Activated CD4-positive, CD25-positive, alpha-beta regulatory T cell treated with anti-CD3 and anti-CD28 coated beads, Interleukin-2, amount 50 U/mL, for 72 hours (primary cell): ENCODE measurements around the gene TSHR.
"Not testable (repeated sequence)": the region's sequence is repeated elsewhere in the genome, so short reads cannot be mapped to it uniquely, and the experiment has no call there.

Experiments
- DNase-seq: peaks from one replicate; pipeline ENCODE4 v3.0.0; 2021

The TSHR gene

GRCh38 chr14:81004575-81004974 is 49.2 kb downstream of the TSHR start:
- DNase-seq = no peak

DNA sequence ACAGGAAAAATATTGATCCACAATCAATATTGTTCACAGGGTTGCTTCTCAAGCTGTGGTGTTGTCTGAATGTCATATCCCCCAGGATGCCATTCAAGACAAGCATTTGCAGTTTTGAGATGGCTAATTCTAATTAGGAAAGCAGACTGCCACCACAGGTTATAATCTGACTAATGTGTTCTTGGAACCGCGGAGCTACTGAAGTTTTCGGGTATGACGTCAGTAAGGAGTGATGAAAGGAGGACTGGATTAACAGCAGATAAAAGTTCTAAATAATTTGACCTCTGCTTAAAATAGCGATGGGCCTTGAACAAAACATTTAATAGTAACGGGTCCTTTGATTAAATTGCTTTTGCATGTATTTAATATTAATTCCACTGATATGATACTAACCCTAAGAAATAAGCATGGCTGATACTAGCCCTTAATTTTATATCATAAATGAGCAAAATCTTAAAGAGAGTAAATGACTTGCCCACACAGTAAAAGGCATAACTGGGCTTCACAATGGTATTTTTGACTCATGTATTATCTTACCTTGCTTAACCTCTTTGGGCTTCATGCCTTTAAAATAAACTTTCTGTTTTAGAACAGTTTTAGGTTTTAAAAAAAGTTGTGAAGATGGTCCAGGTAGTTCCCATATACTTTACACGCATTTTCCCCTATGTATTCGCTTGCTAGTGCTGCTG is 50.3 kb downstream of the TSHR start:
- no peak for DNase-seq

- DNase-seq = no peak
Observed at GRCh38 chr14:81006266-81006665, 50.8 kb downstream of the TSHR start.

DNA sequence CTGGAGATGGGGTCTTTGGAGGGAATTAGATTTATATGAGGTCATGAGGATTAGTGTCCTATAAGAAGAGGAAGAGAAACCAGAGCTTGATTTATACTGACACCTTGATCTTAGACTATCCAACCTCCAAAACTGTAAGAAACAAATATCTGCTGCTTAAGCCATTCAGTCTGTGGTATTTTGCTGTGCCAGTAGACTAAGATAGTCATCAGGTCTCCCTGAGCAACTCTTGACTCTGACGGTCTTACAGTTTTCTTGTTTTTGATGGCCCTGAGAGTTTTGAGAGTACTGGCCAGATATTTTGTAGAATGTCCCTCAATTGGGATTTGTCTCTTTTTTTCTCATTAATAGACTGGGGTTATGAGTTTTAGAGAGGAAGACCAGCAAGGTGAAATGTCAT is 51.7 kb downstream of the TSHR start:
- no peak for DNase-seq

GRCh38 chr14:81009346-81009745 is 53.9 kb downstream of the TSHR start:
- DNase-seq = no peak

DNA sequence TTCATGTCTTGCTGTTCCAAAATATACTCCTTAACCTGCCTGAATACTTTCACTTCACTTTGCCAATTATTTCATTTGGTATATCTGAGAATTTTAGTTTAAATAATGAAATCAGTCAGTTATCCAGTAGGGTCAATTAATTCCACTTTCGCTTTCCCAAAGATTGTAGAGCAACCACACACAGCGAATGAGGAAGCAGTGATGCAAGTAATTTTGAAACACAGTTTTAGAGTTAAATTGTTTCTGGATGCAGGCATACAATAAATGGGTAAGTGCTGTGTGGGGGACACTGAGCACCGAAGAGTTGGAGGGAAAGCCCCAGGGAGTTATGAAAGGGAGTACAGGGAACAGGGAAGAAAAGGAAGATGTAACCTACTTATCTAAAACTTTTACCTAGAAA is 62.8 kb downstream of the TSHR start:
- DNase-seq = no peak

DNA sequence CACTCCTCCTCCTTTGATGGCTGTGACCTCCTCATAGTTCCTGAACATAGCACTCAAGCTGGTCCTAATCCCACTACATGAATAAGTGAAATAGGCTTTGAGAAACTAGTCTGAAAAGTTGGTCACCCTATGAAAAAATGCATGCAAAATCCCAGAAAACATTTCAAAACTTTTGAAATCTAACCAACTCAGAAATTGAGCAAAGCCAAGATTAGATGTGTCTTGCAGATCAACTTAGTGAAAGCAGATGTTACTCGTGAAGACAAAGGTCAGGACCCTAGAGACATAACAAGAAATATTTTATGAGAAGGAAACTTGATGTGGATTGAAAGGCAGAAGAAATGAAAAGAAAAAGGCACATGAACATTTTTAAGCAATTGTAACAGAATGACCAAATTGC is 63.3 kb downstream of the TSHR start:
- no peak for DNase-seq

DNA sequence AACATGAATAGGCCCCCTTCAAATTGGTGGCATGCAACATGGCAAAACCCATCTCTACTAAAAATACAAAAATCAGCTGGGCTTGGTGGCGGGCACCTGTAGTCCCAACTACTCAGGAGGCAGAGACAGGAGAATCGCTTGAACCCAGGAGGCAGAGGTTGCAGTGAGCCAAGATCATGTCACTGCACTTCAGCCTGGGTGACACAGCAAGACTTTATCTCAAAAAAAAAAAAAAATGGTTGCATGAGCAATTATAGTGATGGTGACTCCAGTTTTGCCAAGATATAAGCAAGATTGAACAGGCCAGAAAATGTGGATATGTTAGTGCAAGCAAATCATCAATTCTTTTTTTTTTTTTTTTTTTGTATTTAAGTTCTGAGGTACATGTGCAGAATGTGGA is 63.7 kb downstream of the TSHR start:
- DNase-seq = not testable (repeated sequence)

- no peak for DNase-seq
Observed at GRCh38 chr14:81023095-81023710, 67.8 kb downstream of the TSHR start.

GRCh38 chr14:81028461-81028860 is 73.0 kb downstream of the TSHR start:
- no peak for DNase-seq

DNA sequence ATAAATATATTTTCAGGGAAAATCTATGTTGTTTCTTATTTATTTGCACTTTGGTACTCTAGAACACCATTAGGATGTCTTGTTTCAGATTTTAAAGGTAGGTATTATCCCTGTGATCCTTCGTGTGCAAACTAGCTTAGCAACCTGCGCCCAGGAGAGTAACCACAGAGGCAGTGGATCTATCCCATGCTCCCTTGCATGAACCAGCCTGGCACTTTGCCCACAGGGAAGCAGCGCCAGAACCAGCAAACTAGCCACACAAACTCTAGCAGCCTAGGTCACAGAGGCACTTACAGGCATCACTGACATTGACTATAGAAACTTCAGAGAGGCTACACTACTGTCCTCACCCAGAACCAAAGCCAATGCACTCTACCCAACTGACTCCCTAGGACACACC is 76.1 kb downstream of the TSHR start:
- no peak for DNase-seq

DNA sequence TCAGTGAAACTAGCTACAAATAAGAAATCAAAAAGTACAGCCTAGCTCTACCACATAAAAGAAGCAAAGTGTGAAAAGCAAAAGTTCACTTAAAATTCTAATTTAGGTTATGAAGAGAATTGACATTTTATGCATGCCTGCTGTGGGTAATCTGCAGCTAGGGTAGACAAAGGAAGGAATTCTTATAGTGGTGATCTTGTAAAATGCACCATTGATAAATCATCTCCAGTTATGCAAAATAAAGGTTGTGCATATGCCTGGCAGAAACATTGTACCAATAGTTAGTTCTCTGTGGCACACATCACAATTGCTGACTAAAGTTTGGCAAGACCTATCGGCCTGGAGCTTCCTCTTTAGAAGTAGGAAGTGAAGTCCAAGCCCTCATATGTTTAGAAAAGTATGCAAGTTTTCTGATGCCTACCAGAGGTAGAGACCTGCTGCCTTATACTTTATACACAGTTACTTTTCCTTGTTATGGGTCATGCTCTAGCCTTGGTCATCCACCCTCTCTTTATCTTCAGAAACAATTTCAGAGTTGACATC is 78.3 kb downstream of the TSHR start:
- no peak for DNase-seq

GRCh38 chr14:81042438-81042837 is 87.0 kb downstream of the TSHR start:
- no peak for DNase-seq

GRCh38 chr14:81051547-81051946 is 96.1 kb downstream of the TSHR start:
- DNase-seq = no peak

DNA sequence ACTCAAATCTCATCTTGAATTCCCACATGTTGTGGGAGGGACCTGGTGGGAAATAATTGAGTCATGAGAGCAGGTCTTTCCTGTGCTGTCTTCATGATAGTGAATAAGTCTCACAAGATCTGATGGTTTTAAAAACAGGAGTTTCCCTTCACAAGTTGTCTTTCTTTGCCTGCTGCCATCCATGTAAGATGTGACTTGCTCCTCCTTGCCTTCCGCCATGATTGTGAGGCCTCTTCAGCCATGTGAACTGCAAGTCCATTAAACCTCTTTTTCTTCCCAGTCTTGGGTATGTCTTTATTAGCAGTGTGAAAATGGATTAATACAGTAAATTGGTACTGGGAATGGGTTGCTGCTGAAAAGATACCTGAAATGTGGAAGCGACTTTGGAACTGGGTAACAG is 98.6 kb downstream of the TSHR start:
- DNase-seq = not testable (repeated sequence)

DNA sequence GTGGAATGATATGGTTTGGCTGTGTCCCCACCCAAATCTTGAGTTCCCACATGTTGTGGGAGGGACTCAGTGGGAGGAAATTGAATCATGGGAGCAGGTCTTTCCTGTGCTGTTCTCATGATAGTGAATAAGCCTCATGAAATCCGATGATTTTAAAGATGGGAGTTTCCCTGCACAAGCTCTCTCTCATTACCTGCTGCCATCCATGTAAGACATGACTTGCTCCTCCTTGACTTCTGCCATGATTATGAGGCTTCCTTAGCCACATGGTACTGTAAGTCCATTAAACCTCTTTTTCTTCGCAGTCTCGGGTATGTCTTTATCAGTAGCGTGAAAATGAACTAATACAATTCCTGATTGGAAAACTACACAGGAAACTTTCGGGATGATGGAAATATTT is 100.5 kb downstream of the TSHR start:
- DNase-seq = no peak

DNA sequence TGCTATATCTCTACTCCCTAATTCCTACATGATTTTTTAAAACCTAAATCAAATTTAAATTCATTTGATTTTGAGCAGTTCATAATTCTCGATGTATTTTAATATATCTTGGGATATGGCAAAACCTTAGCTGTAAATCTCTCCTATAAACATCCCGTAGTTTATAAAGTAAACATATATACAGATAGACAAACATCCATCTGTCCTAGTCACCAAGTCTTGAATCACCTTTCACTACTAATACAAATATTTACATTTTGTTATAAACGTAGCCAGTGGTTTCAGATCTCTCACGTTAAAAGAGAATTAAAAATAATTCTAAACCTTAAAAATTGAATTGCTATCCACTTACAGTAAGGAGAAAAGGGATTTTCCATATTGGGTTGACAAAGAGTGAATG is 107.0 kb downstream of the TSHR start:
- no peak for DNase-seq

GRCh38 chr14:81062816-81063215 is 107.4 kb downstream of the TSHR start:
- DNase-seq = no peak

DNA sequence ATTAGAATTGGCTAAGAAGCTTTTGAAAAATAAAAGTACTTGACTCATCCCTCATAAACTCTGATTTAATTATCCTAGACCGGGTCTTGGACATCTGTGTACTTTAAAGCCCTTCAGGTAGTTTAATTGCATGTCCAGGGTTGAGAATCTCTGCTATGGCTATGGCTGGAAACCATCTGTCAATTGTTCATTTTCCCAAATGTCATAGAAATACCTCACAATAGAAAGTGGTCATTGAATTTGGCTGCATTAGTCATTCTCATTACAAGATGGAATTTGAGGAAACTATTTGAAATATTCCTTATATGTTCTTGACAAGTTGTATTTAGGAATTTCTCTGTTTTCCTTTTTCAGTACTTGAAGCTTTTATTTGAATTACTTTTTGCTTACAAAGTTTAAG is 111.3 kb downstream of the TSHR start:
- no peak for DNase-seq

DNA sequence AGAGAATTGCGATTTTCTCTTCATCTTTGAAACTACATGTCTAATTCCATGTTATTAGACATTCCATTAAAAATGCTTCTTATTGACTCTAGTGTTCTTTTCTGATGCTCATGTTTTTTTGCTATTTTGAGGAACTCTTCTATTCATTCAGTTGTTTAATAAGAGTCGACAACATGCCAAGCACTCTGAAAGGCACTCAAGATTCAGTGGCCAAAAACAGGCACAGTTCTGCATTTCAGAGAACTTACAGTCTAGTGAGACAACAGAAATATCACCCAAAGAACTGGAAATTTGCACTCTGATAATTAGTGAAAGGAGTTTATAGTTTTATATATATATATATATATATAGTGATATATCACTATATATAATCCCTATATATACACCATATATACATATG is 111.7 kb downstream of the TSHR start:
- DNase-seq = no peak

DNA sequence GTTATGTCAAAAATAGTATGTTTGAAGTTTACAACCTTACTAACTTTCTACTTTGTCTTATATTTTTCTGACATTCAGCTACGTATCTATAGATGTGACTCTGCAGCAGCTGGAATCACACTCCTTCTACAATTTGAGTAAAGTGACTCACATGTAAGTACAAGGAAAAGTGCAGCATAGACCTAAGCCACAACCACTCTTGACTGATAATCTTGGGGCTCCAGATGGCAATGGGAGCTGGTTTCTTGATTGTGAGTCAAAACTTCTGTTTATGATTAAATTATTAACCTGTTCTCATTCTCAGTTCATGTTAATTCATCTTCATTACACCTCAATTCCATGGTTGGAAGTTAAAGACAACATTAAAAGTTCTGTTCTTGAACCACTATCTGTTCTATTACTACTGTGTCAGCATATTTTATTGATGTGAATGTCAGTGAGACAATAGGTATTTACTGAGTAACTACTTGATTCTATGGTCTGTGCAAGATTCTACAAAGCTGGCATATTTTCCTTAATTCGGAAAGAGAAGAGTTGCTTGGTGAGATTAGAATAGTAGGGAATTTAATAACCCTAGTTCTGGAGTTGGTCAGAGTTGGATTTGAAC is 112.9 kb downstream of the TSHR start:
- no peak for DNase-seq

DNA sequence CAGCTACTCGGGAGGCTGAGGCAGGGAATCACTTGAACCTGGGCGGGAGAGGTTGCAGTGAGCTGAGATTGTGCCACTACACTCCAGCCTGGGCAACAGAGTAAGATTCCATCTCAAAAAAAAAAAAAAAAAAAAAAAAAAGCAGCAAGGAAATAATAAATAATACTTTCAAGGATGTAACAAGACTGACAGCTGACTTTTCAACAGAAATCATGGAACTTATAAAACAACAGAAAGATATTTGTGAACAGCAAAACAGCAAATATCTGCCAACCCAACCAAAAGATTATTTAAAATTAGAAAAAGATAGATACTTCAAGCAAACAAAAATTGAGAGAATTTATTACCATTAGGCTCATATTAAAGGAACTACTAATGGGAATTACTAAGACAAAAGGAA is 115.1 kb downstream of the TSHR start:
- no peak for DNase-seq

- DNase-seq = no peak
Observed at GRCh38 chr14:81085596-81085995, 130.2 kb downstream of the TSHR start.

DNA sequence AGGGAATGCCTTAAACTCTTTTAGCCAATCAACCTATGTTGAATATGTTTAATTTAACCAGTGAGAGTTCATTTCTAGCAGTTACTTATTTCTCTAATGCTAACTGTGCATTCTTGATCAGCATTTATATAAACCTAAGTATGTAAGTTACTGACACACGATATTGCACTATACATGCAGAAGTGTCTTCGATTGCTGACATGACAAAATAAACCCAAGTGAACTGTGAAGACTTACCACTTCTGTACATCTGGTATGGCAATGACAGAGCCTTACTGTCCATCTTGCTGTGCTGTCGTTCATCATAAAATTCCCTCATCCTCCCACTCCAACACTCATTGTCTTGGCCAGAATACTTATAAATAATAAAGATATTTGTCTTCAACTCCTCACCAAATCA is 131.8 kb downstream of the TSHR start:
- no peak for DNase-seq
